ENCODE measurements around the gene CALN1. TPM values are rescaled to one million over a fixed set of nuclear protein-coding genes. Genes with fewer than 3 reads are reported as not detected.
"Not testable (repeated sequence)": the region's sequence is repeated elsewhere in the genome, so short reads cannot be mapped to it uniquely, and the experiment has no call there.

The CALN1 gene
- total and polyA plus RNA-seq, 2 experiments from 2014 or later, result 7.6 to 14.5 TPM

GRCh38 chr7:72362246-72362645, 49.9 kb downstream of the CALN1 start:
- H3K36me3 ChIP-seq (ENCODE audit: insufficient read depth), result no peaks in the 10 kb centered on the region
- no peaks in the 10 kb centered on the region for H3K79me2 ChIP-seq (replicated peaks; ENCODE audit: insufficient read depth)
- H3K4me1 Mint-ChIP-seq, result peaks cover 3% of the 10 kb centered on the region; the same call in 2 of the 3 replicates
- H3K4me3 ChIP-seq, result no peak overlapping the region
- H3K27me3 Mint-ChIP-seq (ENCODE audit: insufficient read depth, low read depth, poor library complexity), result no peaks in the 10 kb centered on the region
- H3K4me1 ChIP-seq (ENCODE audit: insufficient read depth), result no peaks in the 10 kb centered on the region
- ATAC-seq (no peak), DNase-seq (ENCODE audit: low spot score) (no peak)
- H3K4me2 ChIP-seq, result no peak overlapping the region
- no peaks in the 10 kb centered on the region for H3F3A ChIP-seq (replicated peaks; ENCODE audit: low read depth)
- TF ChIP-seq JUNB (IDR thresholded peaks at IDR 0.05; ENCODE audit: unreplicated experiment), result no peak
- H2AFZ ChIP-seq, result no peak overlapping the region
- no peaks in the 10 kb centered on the region for H3K36me3 Mint-ChIP-seq (ENCODE audit: low read depth)
- H3K27ac Mint-ChIP-seq, result no peak overlapping the region
- no peaks in the 10 kb centered on the region for H3K9me2 ChIP-seq (ENCODE audit: insufficient read depth)
- H3K27me3 ChIP-seq (ENCODE audit: insufficient read depth), result no peaks in the 10 kb centered on the region
- H3K9me3 Mint-ChIP-seq, result no peaks in the 10 kb centered on the region
- H4K20me1 ChIP-seq (replicated peaks; ENCODE audit: insufficient read depth), result no peaks in the 10 kb centered on the region
- no peak overlapping the region for H3K4me3 Mint-ChIP-seq
- no peak overlapping the region for H3K27ac ChIP-seq (ENCODE audit: low read depth)

DNA sequence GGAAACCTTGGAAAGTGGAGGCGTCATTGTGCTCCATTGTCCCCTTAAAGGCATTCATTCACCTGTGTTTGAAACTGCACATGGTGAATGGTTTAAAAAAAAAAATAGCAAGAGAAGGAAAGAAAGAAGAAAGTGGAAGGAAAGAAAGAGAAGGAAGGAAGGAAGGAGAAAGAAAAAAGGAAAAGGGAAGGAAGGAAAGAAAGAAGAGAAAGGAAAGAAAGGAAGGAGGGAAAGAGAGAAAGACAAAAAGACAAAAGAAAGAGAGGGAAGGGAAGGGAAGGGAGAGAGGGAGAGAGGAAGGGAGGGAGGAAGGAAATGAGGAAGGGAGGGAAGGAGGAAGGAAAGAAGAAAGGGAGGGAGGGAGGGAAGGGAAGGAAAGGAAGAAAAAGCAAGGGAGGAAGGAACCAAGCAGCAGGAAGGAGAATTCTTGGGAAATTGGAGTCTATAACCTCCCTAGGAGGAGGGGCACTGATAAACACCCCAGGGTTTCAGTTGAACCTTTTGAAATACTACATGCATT, 66.9 kb downstream of the CALN1 start:
- Histone ChIP-seq H3K9me2 (ENCODE audit: insufficient read depth) (no peaks in the 10 kb centered on the region), H3K27ac (ENCODE audit: low read depth) (no peak overlapping the region), H3K79me2 (replicated peaks; ENCODE audit: insufficient read depth) (no peaks in the 10 kb centered on the region), H4K20me1 (replicated peaks; ENCODE audit: insufficient read depth) (no peaks in the 10 kb centered on the region), H3K4me2 (no peak overlapping the region), H2AFZ (no peak overlapping the region), H3K4me1 (ENCODE audit: insufficient read depth) (peaks cover 23% of the 10 kb centered on the region), H3F3A (replicated peaks; ENCODE audit: low read depth) (no peaks in the 10 kb centered on the region), H3K27me3 (ENCODE audit: insufficient read depth) (no peaks in the 10 kb centered on the region), H3K4me3 (no peak overlapping the region), H3K36me3 (ENCODE audit: insufficient read depth) (no peaks in the 10 kb centered on the region)
- no peak for TF ChIP-seq ETS1 (IDR thresholded peaks at IDR 0.05)
- TF ChIP-seq EZH2phosphoT487 (IDR thresholded peaks at IDR 0.05; ENCODE audit: unreplicated experiment), result no peak
- TF ChIP-seq EZH2 (IDR thresholded peaks at IDR 0.05; ENCODE audit: low read depth, unreplicated experiment), result no peak
- no peak for TF ChIP-seq JUNB (IDR thresholded peaks at IDR 0.05; ENCODE audit: unreplicated experiment)
- H3K27me3 Mint-ChIP-seq (ENCODE audit: insufficient read depth, low read depth, poor library complexity), result peaks cover 7% of the 10 kb centered on the region
- ATAC-seq (no peak), DNase-seq (ENCODE audit: low spot score) (no peak)
- no peak overlapping the region for H3K4me3 Mint-ChIP-seq
- peaks cover 36% of the 10 kb centered on the region for H3K4me1 Mint-ChIP-seq
- peaks cover 3% of the 10 kb centered on the region; the same call in 1 of the 3 replicates for H3K36me3 Mint-ChIP-seq (ENCODE audit: low read depth)
- H3K27ac Mint-ChIP-seq, result no peak overlapping the region
- H3K9me3 Mint-ChIP-seq, result no peaks in the 10 kb centered on the region; the same call in 2 of the 3 replicates

- Mint-ChIP-seq H3K4me3 (no peak overlapping the region), H3K36me3 (ENCODE audit: low read depth) (peaks cover 3% of the 10 kb centered on the region; the same call in 2 of the 3 replicates), H3K9me3 (peaks cover 6% of the 10 kb centered on the region), H3K27me3 (ENCODE audit: insufficient read depth, low read depth, poor library complexity) (peaks cover 11% of the 10 kb centered on the region), H3K4me1 (peaks cover 29% of the 10 kb centered on the region), H3K27ac (no peak overlapping the region)
- no peak overlapping the region for H3K4me2 ChIP-seq
- H4K20me1 ChIP-seq (replicated peaks; ENCODE audit: insufficient read depth), result no peaks in the 10 kb centered on the region
- no peak for TF ChIP-seq ETS1 (IDR thresholded peaks at IDR 0.05)
- TF ChIP-seq JUNB (IDR thresholded peaks at IDR 0.05; ENCODE audit: unreplicated experiment), result no peak
- no peak for TF ChIP-seq POLR2AphosphoS5 (IDR thresholded peaks at IDR 0.05; ENCODE audit: low read depth)
- H3K4me1 ChIP-seq (ENCODE audit: insufficient read depth), result peaks cover 16% of the 10 kb centered on the region
- H3K27me3 ChIP-seq (ENCODE audit: insufficient read depth), result peaks cover 2% of the 10 kb centered on the region; the same call in 1 of the 2 replicates
- H2AFZ ChIP-seq, result no peak overlapping the region
- peaks cover 4% of the 10 kb centered on the region; the same call in 1 of the 2 replicates for H3K36me3 ChIP-seq (ENCODE audit: insufficient read depth)
- ATAC-seq (peak; percentile 94), DNase-seq (ENCODE audit: low spot score) (peak; percentile 87)
- H3K4me3 ChIP-seq, result no peak overlapping the region
- H3F3A ChIP-seq (replicated peaks; ENCODE audit: low read depth), result no peaks in the 10 kb centered on the region
- no peaks in the 10 kb centered on the region for H3K9me2 ChIP-seq (ENCODE audit: insufficient read depth)
- H3K79me2 ChIP-seq (replicated peaks; ENCODE audit: insufficient read depth), result no peaks in the 10 kb centered on the region
- no peak overlapping the region for H3K27ac ChIP-seq (ENCODE audit: low read depth)
Observed at GRCh38 chr7:72343991-72344390, 68.1 kb downstream of the CALN1 start.

DNA sequence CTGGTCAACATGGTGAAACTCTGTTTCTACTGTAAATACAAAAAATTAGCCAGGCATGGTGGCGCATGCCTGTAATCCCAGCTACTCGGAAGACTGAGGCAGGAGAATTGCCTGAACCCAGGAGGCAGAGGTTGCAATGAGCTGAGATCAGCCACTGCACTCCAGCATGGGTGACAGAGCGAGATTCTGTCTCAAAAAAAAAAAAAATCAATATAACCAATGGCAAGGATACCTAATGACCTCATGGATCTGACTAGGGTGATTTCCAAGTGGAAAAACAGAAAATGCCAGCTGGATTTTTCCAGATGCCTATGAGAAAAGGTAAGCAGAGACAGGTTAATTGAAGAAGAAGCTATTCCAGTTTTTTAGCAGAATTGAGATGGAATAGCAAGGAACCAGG, 68.8 kb downstream of the CALN1 start:
- not testable (repeated sequence) for H3K27me3 ChIP-seq (ENCODE audit: insufficient read depth); H3K9me3 Mint-ChIP-seq; H3K36me3 ChIP-seq (ENCODE audit: insufficient read depth); H4K20me1 ChIP-seq (replicated peaks; ENCODE audit: insufficient read depth); H3F3A ChIP-seq (replicated peaks; ENCODE audit: low read depth); ATAC-seq; H3K27ac ChIP-seq (ENCODE audit: low read depth); DNase-seq (ENCODE audit: low spot score); H3K9me2 ChIP-seq (ENCODE audit: insufficient read depth); H2AFZ ChIP-seq; H3K36me3 Mint-ChIP-seq (ENCODE audit: low read depth); H3K79me2 ChIP-seq (replicated peaks; ENCODE audit: insufficient read depth); H3K4me3 Mint-ChIP-seq; H3K4me3 ChIP-seq
- Mint-ChIP-seq H3K27ac (0 out of 2 replicates have a peak overlapping the region, but pooled peaks have one; percentile 59), H3K27me3 (ENCODE audit: insufficient read depth, low read depth, poor library complexity) (peaks cover 11% of the 10 kb centered on the region), H3K4me1 (peaks cover 23% of the 10 kb centered on the region)
- H3K4me1 ChIP-seq (ENCODE audit: insufficient read depth), result peaks cover 17% of the 10 kb centered on the region
- 0 out of 2 replicates have a peak overlapping the region, but pooled peaks have one; percentile 39 for H3K4me2 ChIP-seq

All from GM23338 (cell line).